Measurements from ENCODE around the gene RCAN3.

GRCh38 chr1:24498589-24498988 lies 4.0 kb upstream of the RCAN3 start:
- no peak for TF ChIP-seq CTCF (IDR thresholded peaks at IDR 0.05 in 2 of 3, conservative IDR thresholded peaks at IDR 0.05 in 1 of 3; ENCODE audit: control insufficient read depth in 2 of 3, extremely low read depth in 1 of 3, insufficient read depth in 1 of 3, low read depth in 3 of 3, low read length in 3 of 3)
- TF ChIP-seq FOS (IDR thresholded peaks at IDR 0.05; ENCODE audit: borderline replicate concordance, extremely low read depth, insufficient read length) = no peak
- no peak for TF ChIP-seq EP300 (IDR thresholded peaks at IDR 0.05; ENCODE audit: borderline replicate concordance in 1 of 2, control insufficient read depth in 1 of 2, low read depth in 2 of 2, low read length in 2 of 2)
- TF ChIP-seq MXI1 (IDR thresholded peaks at IDR 0.05; ENCODE audit: low read depth, low read length) = no peak
- TF ChIP-seq BACH1 (IDR thresholded peaks at IDR 0.05; ENCODE audit: borderline replicate concordance) = no peak
- TF ChIP-seq ELK1 (IDR thresholded peaks at IDR 0.05; ENCODE audit: low read depth, low read length) = no peak

All from GM12878 (cell line).